HL-60 (cell line): Measurements from ENCODE around the gene EPHA2.

ENCODE experiments used
- POLR2AphosphoS5 ChIP-seq: IDR thresholded peaks from 2 replicates; pipeline ENCODE4 v1.6.1; 2012; ENCODE audit warnings: low read depth
- SPI1 ChIP-seq: IDR thresholded peaks from 2 replicates; pipeline ENCODE4 v1.6.1; 2012; ENCODE audit warnings: low read depth, mild to moderate bottlenecking, borderline replicate concordance
- TF ChIP-seq, protein P1 (sequence below): IDR thresholded peaks from one replicate; pipeline ENCODE4 v1.5.1; 2011; ENCODE audit warnings: low read length, control low read depth, inconsistent platforms; ENCODE audit not compliant: insufficient read depth
- TF ChIP-seq, protein P2 (sequence below): IDR thresholded peaks from 2 replicates; pipeline ENCODE4 v1.6.1; 2012; ENCODE audit warnings: low read depth; ENCODE audit not compliant: insufficient replicate concordance

DNA sequence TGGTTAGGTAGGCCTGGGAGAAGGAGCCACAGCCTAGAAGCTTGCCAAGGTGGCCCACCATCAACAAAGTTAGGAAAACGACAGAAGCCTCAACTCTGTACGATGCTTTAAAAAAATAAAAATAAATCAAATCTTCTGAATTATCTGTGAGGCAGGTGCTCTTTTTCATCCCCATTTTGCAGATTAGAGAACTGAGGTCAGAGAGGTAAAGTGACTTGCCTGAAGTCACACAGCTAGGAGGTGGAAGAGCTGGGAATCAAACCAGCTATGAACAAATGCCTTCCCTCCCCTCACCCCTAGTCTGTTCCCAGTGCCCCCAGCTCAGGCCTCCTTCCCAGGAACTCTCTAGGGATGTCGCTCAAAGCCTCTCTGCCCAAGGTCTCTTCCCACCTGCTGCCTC lies 30.4 kb downstream of the EPHA2 start:
- TF ChIP-seq, protein P1, sequence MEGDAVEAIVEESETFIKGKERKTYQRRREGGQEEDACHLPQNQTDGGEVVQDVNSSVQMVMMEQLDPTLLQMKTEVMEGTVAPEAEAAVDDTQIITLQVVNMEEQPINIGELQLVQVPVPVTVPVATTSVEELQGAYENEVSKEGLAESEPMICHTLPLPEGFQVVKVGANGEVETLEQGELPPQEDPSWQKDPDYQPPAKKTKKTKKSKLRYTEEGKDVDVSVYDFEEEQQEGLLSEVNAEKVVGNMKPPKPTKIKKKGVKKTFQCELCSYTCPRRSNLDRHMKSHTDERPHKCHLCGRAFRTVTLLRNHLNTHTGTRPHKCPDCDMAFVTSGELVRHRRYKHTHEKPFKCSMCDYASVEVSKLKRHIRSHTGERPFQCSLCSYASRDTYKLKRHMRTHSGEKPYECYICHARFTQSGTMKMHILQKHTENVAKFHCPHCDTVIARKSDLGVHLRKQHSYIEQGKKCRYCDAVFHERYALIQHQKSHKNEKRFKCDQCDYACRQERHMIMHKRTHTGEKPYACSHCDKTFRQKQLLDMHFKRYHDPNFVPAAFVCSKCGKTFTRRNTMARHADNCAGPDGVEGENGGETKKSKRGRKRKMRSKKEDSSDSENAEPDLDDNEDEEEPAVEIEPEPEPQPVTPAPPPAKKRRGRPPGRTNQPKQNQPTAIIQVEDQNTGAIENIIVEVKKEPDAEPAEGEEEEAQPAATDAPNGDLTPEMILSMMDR, result no peak
- no peak for TF ChIP-seq POLR2AphosphoS5
- TF ChIP-seq, protein P2, sequence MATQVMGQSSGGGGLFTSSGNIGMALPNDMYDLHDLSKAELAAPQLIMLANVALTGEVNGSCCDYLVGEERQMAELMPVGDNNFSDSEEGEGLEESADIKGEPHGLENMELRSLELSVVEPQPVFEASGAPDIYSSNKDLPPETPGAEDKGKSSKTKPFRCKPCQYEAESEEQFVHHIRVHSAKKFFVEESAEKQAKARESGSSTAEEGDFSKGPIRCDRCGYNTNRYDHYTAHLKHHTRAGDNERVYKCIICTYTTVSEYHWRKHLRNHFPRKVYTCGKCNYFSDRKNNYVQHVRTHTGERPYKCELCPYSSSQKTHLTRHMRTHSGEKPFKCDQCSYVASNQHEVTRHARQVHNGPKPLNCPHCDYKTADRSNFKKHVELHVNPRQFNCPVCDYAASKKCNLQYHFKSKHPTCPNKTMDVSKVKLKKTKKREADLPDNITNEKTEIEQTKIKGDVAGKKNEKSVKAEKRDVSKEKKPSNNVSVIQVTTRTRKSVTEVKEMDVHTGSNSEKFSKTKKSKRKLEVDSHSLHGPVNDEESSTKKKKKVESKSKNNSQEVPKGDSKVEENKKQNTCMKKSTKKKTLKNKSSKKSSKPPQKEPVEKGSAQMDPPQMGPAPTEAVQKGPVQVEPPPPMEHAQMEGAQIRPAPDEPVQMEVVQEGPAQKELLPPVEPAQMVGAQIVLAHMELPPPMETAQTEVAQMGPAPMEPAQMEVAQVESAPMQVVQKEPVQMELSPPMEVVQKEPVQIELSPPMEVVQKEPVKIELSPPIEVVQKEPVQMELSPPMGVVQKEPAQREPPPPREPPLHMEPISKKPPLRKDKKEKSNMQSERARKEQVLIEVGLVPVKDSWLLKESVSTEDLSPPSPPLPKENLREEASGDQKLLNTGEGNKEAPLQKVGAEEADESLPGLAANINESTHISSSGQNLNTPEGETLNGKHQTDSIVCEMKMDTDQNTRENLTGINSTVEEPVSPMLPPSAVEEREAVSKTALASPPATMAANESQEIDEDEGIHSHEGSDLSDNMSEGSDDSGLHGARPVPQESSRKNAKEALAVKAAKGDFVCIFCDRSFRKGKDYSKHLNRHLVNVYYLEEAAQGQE, result no peak
- no peak for TF ChIP-seq SPI1
